ENCODE data around the gene SLC6A11.

DNA sequence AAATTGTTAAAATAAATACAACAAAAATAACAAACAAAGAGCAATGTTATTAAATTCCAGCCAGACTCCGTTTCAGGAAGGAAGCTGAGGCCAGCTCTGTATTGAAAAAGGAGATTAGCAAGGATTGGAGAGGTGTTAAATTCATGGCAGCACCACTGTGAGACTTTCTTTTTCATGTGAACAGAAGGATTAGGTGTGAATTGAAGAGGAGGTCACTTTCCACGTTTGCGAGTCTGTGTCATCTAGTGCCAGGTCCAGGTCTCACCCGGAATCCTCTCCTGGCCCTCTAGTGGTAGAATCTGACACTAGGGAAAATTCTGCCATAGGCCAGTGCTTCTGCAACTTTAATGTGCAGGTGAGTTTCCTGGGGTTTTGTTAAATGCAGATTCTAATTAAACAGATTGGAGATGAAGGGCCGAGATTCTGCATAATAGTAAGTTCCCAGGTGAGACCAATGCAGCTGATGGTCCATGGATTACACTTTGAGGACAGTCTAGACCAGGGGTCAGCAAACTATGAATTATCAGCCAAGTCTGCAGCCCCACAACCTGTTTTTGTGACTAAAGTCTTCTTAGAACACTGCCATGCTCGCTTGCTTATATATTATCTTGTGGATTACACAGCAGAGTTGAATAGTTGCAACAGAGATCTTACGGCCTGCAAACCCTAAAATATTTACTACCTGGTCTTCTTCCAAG, 167.3 kb downstream of the SLC6A11 start:
- TF ChIP-seq CTCF (conservative IDR thresholded peaks at IDR 0.05; ENCODE audit: low read depth, low read length) (peak; percentile 79), EZH2 (IDR thresholded peaks at IDR 0.05; ENCODE audit: borderline replicate concordance, low read depth, low read length, poor library complexity, severe bottlenecking) (no peak)
